Activated T-cell treated with anti-CD3 and anti-CD28 coated beads for 1 hour (primary cell): Measurements from ENCODE around the gene CTRB2.
"Not testable (repeated sequence)": the region's sequence is repeated elsewhere in the genome, so short reads cannot be mapped to it uniquely, and the experiment has no call there.

Experiments used
- DNase-seq: peaks from one replicate; pipeline ENCODE4 v3.0.0-alpha.2; 2020; ENCODE audit warnings: low read depth

The CTRB2 gene

GRCh38 chr16:75226550-75227360 lies 19.8 kb upstream of the CTRB2 start:
- DNase-seq: no peak

DNA sequence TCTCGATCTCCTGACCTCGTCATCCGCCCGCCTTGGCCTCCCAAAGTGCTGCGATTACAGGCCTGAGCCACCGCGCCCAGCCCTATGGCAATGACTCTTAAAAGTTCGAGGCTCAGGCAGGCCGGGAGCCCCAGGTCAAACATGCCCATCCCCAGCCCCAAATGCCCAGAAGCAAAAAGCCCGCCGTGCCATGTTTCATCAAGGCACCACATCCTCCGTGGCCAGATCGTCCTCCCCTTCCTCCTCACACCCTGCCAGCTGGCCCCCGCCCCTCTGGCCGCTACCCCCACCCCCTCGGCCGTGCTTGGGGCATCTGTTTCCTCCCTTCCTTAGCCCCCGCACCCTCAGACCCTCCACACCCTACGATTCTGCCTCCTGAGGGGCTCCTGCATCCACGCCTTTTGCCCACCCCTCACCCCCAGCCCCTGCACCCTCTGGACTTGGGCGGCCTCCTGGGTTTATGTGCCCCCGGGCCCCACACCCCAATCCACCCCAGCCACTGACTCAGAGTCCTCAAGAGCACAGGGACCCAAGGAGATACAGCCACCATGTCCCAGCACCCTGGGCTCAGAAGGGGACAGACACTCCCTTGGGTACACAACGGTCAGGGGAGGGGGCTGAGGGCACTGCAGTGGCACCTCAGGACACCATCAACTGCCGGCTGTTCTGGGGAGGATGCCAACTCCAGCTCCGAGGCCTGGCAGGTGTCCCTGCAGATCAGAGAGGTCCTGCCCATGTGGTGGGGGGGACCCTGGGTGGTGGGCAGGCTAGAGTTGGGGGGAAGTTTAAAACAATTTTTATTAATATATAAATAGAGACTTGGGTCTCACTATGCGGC lies 18.9 kb upstream of the CTRB2 start:
- no peak for DNase-seq

- no peak for DNase-seq
These were observed 18.1 kb upstream of the CTRB2 start for GRCh38 chr16:75225092-75225491.

- DNase-seq: no peak
These were observed 17.5 kb upstream of the CTRB2 start for GRCh38 chr16:75224306-75225082.

DNA sequence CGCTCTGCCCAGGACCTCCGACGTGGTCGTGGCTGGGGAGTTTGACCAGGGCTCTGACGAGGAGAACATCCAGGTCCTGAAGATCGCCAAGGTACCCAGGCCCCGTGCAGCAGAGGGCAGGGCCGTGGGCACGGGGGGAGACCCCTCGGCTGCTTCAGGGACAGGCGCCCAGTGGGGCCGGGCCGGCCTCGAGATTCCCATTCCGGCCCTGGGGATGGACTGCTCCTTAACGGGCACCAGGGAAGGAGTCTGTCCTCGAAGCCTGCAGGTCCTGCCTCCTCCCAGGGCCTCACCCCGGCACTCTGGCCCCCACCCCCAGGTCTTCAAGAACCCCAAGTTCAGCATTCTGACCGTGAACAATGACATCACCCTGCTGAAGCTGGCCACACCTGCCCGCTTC lies 16.2 kb upstream of the CTRB2 start:
- DNase-seq: not testable (repeated sequence)

GRCh38 chr16:75222271-75222783 lies 15.4 kb upstream of the CTRB2 start:
- DNase-seq: no peak

DNA sequence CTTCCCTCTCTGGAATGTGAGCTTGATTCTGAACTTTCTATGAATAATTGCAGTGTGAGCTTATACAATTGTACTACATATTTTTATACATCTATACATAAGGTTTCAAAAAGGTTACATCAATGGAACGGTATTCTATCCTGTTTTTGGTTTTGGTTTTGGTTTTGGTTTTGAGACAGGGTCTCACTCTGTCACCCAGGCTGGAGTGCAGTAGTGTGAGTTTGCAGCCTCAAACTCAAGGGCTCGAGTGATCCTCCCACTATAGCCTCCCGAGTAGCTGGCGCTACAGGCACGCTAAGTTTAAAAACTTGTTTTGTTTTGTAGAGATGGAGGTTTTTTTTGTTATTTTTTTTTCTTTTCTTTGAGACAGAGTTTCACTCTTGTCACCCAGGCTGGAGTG lies 12.9 kb upstream of the CTRB2 start:
- no peak for DNase-seq

GRCh38 chr16:75219088-75219487 lies 12.1 kb upstream of the CTRB2 start:
- DNase-seq: no peak

DNA sequence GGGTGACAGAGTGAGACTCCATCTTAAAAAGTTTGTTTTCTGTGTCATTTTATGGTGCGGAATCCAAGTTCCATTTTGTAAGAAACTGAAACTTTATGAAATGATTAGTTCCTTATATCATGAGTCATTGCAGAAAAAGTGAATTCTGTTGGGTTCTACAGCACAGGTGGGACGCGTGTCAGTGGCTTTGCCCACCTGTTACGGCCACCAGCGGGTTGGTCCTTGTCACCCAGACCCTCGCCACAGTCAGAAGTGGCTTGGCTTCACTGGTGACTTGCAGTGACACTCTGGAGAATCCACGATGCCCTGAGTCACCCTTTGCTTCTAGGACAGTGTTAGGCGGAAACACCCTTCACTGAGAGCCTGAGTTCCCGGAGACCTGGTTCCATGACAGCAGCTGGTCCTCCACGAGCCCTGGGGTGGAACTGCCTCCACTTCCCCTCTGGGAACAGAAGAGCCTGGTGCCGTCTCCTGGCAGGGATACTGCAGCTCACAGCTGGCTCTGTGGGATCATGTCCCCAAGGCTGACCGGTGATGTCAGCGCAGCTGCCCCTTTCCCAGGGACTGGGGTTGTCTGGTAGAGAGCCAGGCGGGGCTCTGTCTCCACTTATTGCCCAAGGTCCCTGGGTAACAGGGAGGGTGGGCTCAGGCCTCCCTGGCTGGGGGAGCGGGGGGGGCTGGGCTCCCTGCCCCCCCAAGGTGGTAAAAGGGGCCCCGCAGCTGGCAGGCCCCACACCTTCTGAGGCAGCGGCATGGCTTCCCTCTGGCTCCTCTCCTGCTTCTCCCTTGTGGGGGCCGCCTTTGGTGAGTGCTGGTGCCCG lies 11.5 kb upstream of the CTRB2 start, which contains the start of gene CTRB1:
TSS of gene CTRB1 (plus strand) at position 733 of the 821 bp plus-strand sequence. CDS start at position 753, 20 bp downstream.
- DNase-seq: no peak

GRCh38 chr16:75217389-75217851 lies 10.5 kb upstream of the CTRB2 start:
- DNase-seq: no peak

DNA sequence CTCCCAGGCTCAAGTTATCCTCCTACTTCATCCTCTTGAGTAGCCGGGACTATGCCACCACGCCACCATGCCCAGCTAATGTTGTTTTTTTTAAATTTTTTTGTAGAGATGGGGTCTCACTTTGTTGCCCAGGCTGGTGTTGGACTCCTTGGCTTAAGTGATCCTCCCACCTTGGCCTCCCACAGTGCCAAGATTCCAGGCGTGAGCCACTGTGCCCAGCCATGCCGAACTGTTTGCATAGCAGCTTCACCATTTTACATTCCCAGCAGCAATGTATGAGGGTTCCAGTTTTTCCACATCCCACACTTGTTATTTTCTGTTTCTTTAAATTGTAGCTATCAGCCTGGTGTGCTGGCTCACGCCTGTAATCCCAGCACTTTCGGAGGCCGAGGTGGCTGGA lies 9.6 kb upstream of the CTRB2 start:
- no peak for DNase-seq

DNA sequence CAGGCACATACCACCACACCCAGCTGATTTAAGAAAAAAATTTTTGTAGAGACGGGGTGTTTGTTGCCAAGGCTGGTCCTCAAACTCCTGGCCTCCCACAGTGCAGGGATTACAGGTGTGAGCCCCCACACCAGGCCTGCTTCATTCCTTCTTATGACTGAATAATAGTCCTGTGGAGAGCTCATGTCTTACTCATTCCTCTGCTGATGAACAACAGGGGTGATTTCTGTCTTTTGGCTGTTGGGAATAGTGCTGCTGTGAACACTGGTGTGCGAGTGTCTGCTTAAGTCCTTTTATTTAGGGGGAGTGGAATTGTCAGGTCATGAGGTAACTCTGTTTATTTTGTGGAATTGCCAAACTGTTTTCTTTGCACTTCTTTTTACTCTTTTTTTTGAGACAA lies 9.2 kb upstream of the CTRB2 start:
- no peak for DNase-seq

DNA sequence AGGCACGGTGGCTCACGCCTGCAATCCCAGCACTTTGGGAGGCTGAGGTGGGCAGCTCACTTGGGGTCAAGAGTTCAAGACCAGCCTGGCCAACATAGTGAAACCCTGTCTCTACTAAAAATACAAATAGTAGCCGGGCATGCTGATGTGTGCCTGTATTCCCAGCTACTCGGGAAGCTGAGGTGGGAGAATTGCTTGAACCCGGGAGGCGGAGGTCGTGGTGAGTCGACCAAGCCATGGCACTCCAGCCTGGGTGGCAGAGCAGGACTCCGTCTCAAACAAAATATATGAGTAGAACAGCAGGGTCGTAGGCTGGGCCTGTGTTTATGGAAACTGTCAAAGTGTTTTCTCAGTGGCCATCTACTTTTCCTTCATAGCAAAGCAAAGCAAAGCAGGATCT lies 4.3 kb upstream of the CTRB2 start:
- DNase-seq: not testable (repeated sequence)

DNA sequence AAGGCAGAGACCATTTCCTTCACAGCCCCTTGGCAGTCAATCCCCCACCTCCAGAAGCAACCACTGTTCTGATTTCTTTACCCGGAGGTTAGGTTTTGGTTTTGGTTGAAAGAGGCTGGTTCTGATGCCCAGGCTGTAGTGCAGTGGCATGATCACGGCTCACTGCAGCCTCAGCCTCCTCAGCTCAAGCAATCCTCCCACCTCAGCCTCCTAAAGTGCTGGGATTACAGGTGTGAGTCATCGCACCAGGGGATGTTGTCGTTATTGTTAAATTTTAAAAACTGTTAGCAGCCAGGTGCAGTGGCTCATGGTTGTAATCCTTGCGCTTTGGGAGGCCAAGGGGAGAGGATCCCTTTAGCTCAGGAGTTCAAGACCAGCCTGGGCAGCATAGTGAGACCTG lies 3.0 kb upstream of the CTRB2 start:
- no peak for DNase-seq

DNA sequence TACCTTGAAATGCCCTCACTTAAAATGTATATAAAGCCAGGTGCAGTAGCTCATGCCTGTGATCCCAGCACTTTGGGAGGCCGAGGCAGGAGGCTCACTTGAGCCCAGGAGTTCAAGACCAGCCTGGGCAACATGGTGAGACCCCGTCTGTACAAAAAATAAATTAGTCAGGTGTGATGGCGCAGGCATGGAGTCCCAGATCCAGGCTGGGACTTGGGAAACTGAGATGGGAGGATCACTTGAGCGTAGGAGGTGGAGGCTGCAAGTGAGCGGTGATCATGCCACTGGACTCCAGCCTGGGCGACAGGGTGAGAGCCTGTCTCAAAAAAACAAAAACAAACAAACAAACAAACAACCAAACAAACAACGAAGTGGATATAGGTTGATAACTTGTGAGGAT lies 2.6 kb upstream of the CTRB2 start:
- DNase-seq: not testable (repeated sequence)

DNA sequence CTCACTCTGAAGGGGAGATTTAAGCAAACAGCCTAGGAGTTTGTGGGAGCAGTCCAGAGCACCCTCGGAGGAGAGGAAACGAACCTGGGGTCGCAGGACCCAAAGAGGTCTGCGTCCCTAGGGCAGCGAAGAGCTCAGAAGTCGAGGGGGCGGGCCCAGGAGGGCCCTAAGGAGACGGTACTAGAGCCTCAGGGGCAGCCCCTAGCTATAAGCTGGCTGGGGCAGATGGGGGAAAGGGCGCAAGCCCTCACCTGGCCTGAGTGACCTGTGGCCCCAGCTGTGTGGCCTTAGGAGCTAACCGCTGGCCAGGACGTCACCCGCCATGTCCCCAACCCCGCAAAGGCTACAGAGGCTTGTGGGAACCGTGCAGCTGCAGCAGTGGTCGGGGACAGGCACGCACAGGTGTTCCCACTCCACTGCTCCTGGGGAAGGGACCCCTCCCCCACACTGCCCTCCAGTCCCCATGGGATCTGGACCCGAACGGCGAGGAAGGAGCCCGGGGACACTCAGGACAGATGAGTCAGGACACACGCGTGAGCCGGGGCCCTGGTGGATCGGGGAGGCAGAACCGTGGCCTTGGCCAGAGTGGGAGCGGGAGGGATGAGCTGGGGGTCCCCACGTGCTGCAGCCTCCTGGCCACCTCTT lies 2.0 kb upstream of the CTRB2 start:
- no peak for DNase-seq

- no peak for DNase-seq
These were observed 1.4 kb upstream of the CTRB2 start for GRCh38 chr16:75208242-75208825.

- no peak for DNase-seq
These were observed 870 bp upstream of the CTRB2 start for GRCh38 chr16:75207831-75208230.

DNA sequence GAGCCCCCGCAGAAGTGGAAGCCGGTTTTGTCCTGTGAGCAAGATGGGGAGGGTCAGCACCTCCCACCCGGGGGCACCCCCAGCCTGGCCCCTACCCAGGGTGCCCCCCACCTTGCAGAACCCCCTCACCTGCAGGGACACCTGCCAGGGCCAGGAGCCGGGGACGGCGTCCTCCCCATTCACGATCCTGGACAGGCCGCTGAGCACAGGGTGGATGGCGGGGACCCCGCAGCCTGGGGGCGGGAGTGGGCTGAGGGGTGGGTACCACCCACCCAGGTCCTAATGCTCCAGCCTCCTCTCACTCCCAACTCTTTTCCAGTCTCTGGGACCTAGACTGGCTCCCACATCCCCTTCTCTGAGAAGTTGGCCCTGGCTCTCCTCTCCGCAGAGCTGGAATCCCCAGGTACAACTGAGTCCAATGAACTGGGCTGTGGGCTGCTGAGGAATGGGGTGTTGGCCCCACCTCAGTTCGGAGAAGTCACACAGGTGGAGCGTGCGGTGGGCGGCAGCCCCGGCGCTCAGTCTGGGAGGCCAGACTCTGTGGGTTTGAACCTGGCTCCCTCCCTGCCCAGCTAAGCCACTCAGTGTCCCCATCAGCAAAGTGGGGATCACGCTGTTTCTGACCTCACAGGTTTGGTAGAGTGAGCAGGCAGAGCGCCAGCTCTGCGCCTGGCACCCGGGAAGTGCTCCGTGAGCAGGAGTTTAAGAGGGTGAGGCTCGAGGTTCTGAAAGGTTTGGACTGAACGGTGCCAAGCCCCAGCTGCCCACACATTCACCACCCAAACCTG lies 806 bp downstream of the CTRB2 start:
- DNase-seq: not testable (repeated sequence)
